HuH-7 (cell line): ENCODE measurements around the gene NGLY1.

Source experiments
- DNase-seq: peaks from one replicate; pipeline ENCODE4 v3.0.0; 2011; ENCODE audit warnings: low spot score

The NGLY1 gene

GRCh38 chr3:25784971-25785370 lies 1.7 kb upstream of the NGLY1 start:
- DNase-seq: no peak

GRCh38 chr3:25783661-25784512 lies 644 bp upstream of the NGLY1 start:
- DNase-seq: peak; percentile 90

GRCh38 chr3:25782636-25782937 lies 656 bp downstream of the NGLY1 start:
- no peak for DNase-seq

- no peak for DNase-seq
Measured at GRCh38 chr3:25781758-25782594, 1.3 kb downstream of the NGLY1 start.

GRCh38 chr3:25781145-25781757 lies 2.0 kb downstream of the NGLY1 start:
- no peak for DNase-seq

GRCh38 chr3:25780618-25781017 lies 2.6 kb downstream of the NGLY1 start:
- DNase-seq: no peak

GRCh38 chr3:25775936-25776335 lies 7.3 kb downstream of the NGLY1 start:
- no peak for DNase-seq

GRCh38 chr3:25768851-25769250 lies 14.4 kb downstream of the NGLY1 start:
- DNase-seq: no peak

- no peak for DNase-seq
Measured at GRCh38 chr3:25751725-25752124, 31.5 kb downstream of the NGLY1 start.

GRCh38 chr3:25751048-25751447 lies 32.2 kb downstream of the NGLY1 start:
- DNase-seq: no peak

GRCh38 chr3:25749031-25749581 lies 34.1 kb downstream of the NGLY1 start:
- DNase-seq: no peak

GRCh38 chr3:25748189-25748588 lies 35.1 kb downstream of the NGLY1 start:
- DNase-seq: no peak

- DNase-seq: no peak
Measured at GRCh38 chr3:25747033-25747432, 36.2 kb downstream of the NGLY1 start.

GRCh38 chr3:25744470-25744869 lies 38.8 kb downstream of the NGLY1 start:
- no peak for DNase-seq

- DNase-seq: no peak
Measured at GRCh38 chr3:25728101-25728500, 55.1 kb downstream of the NGLY1 start.

GRCh38 chr3:25727316-25727715 lies 55.9 kb downstream of the NGLY1 start:
- no peak for DNase-seq

- no peak for DNase-seq
Measured at GRCh38 chr3:25725810-25726209, 57.4 kb downstream of the NGLY1 start.

GRCh38 chr3:25724948-25725645 lies 58.1 kb downstream of the NGLY1 start:
- no peak for DNase-seq

GRCh38 chr3:25723802-25724201 lies 59.4 kb downstream of the NGLY1 start:
- no peak for DNase-seq

- DNase-seq: no peak
Measured at GRCh38 chr3:25719321-25719720, 63.9 kb downstream of the NGLY1 start.

- DNase-seq: no peak
Measured at GRCh38 chr3:25713341-25713985, 69.8 kb downstream of the NGLY1 start.

GRCh38 chr3:25711090-25711489 lies 72.2 kb downstream of the NGLY1 start:
- no peak for DNase-seq
